NCI-H1092 (cell line): ENCODE measurements around the gene TMEM186.
"Not testable (repeated sequence)": the region's sequence is repeated elsewhere in the genome, so short reads cannot be mapped to it uniquely, and the experiment has no call there.

Experiments
- DNase-seq: peaks from one replicate; lab custom pipeline; 2025; lab: John Stamatoyannopoulos, UW

The TMEM186 gene

GRCh38 chr16:8774208-8774607 lies 23.2 kb downstream of the TMEM186 start:
- DNase-seq: no peak

DNA sequence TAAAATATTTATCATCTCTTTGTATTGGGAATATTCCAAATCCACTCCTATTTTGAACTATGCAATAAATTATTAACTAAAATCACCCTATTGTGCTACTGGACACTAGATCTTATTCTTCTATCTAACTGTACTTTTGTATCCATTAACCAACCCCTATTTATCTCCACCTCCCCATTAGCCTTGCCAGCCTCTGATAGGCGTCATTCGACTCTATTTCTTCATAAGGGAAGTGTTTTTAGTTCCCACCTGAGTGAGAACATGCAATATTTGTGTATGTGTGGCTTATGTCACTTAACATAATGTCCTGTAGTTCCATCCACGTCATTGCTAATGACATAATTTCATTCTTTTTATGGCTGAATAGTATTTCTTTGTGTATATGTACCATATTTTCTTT lies 23.9 kb downstream of the TMEM186 start:
- DNase-seq: no peak

GRCh38 chr16:8768692-8769091 lies 28.7 kb downstream of the TMEM186 start:
- no peak for DNase-seq

DNA sequence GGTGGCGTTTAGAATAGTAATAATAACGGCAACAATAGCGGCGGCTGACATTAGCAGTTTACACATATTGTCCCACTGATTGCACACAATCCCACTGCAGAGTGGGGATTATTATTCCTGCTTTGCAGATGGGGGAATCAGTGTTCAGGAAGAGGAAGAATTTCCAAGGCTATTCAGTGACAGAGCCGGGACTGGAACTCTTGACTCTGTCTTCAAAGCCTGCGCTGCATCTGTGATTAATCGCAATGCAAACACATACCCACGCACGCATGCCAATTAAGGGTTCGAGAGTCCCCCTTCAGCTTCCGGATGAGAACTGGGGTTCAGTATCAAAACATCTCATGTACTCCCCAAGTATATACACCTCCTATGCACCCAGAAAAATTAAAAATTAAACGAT lies 29.2 kb downstream of the TMEM186 start:
- no peak for DNase-seq

DNA sequence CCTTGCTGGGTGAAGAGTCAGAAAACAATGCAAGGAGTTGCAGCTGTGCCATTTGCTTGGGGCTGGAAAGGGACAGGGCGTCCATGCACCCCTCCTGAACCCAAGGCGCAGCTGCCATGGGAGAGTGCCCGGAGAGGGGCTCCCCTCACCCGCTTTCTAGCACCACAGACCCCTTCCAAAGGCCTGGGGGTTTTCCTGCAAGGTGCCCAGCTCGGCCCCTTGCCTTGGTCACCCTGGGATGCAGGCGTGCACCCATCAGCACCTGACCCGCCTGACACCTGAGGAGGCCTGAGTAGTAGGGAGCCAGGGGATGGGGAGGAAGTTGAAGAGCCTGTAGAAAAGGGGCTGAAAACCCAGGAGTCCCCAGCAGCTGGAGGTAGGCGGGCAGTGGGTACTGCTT lies 30.3 kb downstream of the TMEM186 start:
- DNase-seq: no peak

GRCh38 chr16:8764525-8765250 lies 32.8 kb downstream of the TMEM186 start:
- no peak for DNase-seq

GRCh38 chr16:8763899-8764298 lies 33.5 kb downstream of the TMEM186 start:
- no peak for DNase-seq

- no peak for DNase-seq
Measured at GRCh38 chr16:8763083-8763482, 34.4 kb downstream of the TMEM186 start.

- no peak for DNase-seq
Measured at GRCh38 chr16:8762254-8762653, 35.2 kb downstream of the TMEM186 start.

- no peak for DNase-seq
Measured at GRCh38 chr16:8761078-8761477, 36.4 kb downstream of the TMEM186 start.

- no peak for DNase-seq
Measured at GRCh38 chr16:8760021-8760420, 37.4 kb downstream of the TMEM186 start.

GRCh38 chr16:8758022-8758421 lies 39.4 kb downstream of the TMEM186 start:
- DNase-seq: no peak

- DNase-seq: no peak
Measured at GRCh38 chr16:8756755-8757154, 40.7 kb downstream of the TMEM186 start.

DNA sequence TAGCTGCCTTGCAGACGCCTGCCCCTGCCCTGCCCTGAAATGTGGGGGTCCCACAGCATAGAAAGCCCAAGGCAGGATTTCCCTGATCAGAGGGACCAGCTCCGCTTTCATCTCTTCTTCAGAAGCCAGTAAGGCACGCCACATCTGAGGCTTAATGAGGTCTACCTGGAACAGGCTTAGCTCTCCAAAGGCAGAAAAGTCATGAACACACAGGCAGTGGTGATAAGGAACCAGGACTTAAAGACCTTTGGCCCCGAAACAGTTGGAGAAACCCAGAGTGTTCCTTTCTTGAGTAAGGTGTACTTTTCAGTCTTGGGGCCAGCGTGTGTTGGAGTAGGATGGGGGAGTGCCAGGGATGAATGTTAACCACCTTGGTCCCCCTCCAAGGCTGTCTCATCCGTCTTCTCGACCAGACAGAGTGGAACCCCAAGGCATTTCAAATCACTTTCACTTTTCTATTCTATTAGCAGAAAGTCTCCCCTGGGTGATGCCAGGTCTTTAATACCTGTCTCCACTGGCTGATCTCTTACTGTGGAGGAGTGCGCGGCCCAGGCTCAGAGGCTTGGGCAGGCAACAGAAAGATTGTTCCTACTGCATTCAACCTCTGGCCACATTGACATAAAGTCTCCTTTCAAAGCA lies 43.9 kb downstream of the TMEM186 start:
- no peak for DNase-seq

DNA sequence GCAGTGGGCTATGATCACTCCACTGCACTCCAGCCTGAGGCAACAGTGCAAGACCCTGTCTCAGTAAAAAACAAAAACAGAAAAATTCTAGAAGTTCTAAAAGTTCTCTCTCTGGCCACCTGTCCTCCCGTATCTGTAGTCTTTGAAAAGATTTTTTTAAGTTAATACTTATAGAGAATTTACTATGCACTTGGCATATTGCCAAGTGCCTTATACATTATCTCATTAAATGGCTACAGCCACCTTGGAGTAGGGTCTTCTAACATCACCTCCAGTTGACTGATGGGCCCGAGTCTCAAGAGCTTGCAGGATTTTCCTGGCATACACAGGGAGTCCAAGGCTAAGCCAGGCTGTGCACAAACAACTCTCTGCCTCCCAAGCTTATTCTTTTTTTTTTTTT lies 44.7 kb downstream of the TMEM186 start:
- DNase-seq: no peak

- DNase-seq: no peak
Measured at GRCh38 chr16:8751481-8752311, 45.7 kb downstream of the TMEM186 start.

DNA sequence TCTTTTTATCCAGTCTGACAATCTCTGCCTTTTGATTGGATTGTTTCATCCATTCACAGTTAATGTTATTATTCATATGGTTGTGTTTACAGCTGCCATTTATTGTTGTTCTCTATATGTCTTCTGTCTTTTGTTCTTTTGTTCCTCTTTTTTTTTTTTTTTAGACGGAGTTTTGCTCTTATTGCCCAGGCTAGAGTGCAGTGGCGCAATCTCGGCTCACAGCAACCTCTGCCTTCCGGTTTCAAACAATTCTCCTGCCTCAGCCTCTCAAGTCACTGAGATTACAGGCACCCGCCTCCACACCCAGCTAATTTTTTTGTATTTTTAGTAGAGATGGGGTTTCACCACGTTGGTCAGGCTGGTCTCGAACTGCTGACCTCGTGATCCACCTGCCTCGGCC lies 48.5 kb downstream of the TMEM186 start:
- DNase-seq: not testable (repeated sequence)
